NB4 (cell line): ENCODE results near the gene CYP46A1.

Source experiments
- DNase-seq: peaks from one replicate; pipeline ENCODE4 v3.0.0; 2010; ENCODE audit warnings: low read depth
- H3K4me3 ChIP-seq: one replicate; pipeline ENCODE4 v1.5.1; 2011; ENCODE audit warnings: mild to moderate bottlenecking, low read depth, low read length, moderate library complexity
- MYC ChIP-seq: IDR thresholded peaks from 2 replicates; pipeline ENCODE4 v1.6.1; 2011; ENCODE audit warnings: low read depth, low read length
- POLR2A ChIP-seq: IDR thresholded peaks from 2 replicates; pipeline ENCODE4 v1.6.1; 2011; ENCODE audit warnings: mild to moderate bottlenecking; ENCODE audit not compliant: insufficient read length; ENCODE audit errors: extremely low read depth
- TF ChIP-seq, protein P1 (sequence below): IDR thresholded peaks from 2 replicates; pipeline ENCODE4 v1.6.1; 2011; ENCODE audit warnings: low read depth, low read length
- TF ChIP-seq, protein P2 (sequence below): IDR thresholded peaks from one replicate; pipeline ENCODE4 v1.5.1; 2012; ENCODE audit warnings: low read depth, low read length

CYP46A1 gene

DNA sequence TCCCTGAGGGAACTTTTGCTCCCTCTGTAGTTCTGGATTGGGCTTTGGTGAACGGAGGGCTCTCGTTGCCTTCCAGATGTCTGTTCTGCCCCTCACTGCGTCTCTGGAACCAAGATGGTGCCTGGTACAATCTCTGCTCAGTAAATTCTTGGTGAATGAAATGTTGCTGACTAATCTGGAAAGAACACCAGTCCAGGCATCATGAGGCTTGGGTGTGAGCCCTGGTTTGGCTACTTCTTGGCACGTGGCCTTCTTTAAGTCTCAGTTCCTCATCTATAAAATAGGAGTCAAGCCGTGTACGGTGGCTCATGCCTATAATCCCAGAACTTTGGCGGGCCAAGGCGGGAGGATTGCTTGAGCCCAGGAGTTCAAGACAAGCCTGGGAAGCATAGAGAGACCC, 34.9 kb upstream of the CYP46A1 start:
- DNase-seq, result no peak
- TF ChIP-seq, protein P1, sequence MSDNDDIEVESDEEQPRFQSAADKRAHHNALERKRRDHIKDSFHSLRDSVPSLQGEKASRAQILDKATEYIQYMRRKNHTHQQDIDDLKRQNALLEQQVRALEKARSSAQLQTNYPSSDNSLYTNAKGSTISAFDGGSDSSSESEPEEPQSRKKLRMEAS, result no peak
- TF ChIP-seq, protein P2, sequence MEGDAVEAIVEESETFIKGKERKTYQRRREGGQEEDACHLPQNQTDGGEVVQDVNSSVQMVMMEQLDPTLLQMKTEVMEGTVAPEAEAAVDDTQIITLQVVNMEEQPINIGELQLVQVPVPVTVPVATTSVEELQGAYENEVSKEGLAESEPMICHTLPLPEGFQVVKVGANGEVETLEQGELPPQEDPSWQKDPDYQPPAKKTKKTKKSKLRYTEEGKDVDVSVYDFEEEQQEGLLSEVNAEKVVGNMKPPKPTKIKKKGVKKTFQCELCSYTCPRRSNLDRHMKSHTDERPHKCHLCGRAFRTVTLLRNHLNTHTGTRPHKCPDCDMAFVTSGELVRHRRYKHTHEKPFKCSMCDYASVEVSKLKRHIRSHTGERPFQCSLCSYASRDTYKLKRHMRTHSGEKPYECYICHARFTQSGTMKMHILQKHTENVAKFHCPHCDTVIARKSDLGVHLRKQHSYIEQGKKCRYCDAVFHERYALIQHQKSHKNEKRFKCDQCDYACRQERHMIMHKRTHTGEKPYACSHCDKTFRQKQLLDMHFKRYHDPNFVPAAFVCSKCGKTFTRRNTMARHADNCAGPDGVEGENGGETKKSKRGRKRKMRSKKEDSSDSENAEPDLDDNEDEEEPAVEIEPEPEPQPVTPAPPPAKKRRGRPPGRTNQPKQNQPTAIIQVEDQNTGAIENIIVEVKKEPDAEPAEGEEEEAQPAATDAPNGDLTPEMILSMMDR, result no peak
- no peak for TF ChIP-seq MYC
- TF ChIP-seq POLR2A, result no peak

DNA sequence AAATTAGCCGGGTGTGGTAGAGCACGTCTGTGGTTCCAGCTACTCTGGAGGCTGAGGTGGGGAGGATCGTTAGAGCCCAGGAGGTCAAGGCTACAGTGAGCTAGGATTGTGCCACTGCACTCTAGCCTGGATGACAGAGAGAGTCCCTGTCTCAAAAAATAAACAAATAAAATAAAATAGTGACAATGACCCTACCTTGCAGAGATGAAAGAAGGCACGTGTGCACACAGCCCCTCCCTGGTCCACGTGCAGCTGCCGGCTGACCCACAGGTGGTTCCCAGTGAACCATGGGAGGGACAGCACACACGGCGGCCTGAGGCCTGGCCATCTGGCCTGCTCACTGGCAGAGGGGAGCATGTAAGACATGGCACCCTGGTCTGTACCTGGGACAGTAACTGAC, 34.5 kb upstream of the CYP46A1 start:
- no peak for DNase-seq
- TF ChIP-seq, protein P2, result no peak
- no peak for TF ChIP-seq MYC
- TF ChIP-seq, protein P1, result no peak
- TF ChIP-seq POLR2A, result no peak
- H3K4me3 ChIP-seq, result no peak overlapping the region

More for the DNA sequence above, 34.9 kb upstream of the CYP46A1 start:
- H3K4me3 ChIP-seq, result no peak overlapping the region

DNA sequence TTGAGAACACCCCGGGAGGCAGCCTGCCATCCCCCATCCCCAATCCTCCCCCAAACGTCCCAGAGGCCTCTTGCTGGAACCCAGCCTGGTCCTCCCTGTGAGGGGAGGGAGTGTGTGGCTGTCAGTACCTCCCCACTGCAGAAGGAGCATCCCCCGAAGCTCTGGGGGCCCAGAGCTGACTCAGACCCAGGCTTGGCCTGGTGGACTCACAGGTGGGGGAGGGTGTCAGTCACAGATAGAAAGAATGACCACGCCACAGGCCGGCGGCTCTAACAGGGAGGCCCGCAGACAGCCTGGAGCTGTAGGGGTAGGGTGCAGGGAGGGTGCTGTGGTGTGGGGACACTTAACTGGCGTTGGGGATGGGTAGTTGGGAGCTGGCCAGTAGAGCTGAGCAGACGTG, 33.9 kb upstream of the CYP46A1 start:
- no peak overlapping the region for H3K4me3 ChIP-seq
- DNase-seq, result no peak
- TF ChIP-seq MYC (no peak), POLR2A (no peak)
- TF ChIP-seq, protein P1, result no peak
- TF ChIP-seq, protein P2, result no peak

DNA sequence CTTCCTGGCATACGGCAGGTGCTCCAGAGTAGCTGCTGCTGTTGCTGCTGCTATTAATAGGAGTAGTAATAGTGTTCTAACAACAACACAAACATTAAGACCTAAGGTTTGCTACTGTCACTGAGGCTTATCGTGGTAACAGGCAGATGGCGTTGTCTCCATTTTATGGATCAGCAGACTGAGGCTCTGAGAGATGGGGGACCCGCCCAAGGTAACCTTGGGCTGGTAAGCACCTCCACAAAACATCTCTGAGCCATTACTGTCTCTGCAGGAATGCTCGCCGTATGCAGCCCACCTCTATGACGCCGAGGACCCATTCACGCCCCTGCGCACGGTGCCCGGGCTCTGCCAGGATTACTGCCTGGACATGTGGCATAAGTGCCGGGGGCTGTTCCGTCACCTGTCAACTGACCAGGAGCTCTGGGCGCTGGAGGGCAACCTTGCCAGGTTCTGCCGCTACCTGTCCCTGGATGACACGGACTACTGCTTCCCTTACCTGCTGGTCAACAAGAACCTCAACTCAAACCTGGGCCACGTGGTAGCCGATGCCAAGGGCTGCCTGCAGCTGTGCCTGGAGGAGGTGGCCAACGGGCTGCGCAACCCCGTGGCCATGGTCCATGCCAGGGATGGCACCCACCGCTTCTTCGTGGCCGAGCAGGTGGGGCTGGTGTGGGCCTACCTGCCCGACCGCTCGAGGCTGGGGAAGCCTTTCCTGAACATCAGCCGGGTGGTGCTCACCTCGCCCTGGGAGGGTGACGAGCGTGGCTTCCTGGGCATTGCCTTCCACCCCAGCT, 31.9 kb upstream of the CYP46A1 start:
- TF ChIP-seq MYC (no peak), POLR2A (no peak)
- TF ChIP-seq, protein P2, result no peak
- TF ChIP-seq, protein P1, result no peak
- H3K4me3 ChIP-seq, result no peak overlapping the region
- no peak for DNase-seq

DNA sequence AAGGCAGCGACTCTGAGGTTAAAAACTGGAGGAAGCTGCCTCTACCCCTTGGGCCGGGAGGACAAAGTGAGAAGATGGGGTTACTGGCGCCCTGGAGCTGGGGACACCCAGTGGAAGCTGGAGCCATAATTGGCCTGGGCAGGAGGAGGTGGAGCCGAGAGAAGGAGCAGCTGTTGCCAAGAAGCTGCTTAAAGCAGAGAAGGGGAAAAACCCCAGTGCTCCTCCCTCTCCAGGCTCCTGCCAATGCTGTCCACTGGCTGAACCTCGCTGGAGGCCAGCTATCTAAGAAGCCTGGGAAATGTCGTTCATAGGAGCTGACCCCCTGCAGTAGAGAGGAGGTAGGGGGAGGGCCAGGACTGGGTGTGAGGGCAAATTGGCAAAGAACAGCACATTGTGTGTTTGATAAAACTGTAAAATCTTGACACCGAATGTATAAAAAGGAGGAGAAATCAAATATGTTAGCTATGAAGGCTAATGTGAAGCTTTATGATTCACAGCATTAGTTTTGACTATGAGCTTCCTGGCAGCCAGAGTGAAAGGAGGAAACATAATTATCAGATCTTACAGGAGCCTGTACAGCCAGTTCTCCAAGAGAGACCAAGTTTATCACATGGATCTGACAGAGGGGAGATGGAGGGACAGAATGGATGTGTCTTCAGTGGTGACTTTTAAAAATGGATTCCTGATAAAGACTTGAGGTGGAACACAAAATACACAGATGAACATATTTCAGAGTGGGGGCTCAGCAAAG, 29.7 kb upstream of the CYP46A1 start:
- H3K4me3 ChIP-seq, result no peak overlapping the region
- TF ChIP-seq POLR2A (no peak), MYC (no peak)
- TF ChIP-seq, protein P1, result no peak
- TF ChIP-seq, protein P2, result no peak
- DNase-seq, result no peak
